ENCODE measurements around the gene DHRS4L2.

DNA sequence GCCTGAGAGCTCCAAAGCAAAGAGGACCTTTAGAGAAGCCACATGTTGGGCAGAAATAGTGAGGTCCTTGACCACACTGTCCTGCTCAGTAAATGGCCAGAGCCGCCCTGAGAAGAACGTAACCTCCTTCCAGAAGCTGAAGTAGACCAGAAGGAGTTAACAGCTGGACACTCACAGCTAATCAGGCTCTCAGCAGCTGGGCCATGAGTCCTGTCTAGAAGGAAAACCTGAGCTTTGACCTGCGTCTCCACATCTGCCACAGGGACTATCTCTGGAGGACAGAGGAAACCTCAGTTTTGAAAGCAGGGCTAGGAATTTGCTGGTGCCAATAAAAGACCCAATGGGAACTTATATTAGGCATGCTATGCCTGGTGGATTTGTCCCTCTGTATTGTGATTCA is 47.5 kb upstream of the DHRS4L2 start:
- TF ChIP-seq, protein P1, sequence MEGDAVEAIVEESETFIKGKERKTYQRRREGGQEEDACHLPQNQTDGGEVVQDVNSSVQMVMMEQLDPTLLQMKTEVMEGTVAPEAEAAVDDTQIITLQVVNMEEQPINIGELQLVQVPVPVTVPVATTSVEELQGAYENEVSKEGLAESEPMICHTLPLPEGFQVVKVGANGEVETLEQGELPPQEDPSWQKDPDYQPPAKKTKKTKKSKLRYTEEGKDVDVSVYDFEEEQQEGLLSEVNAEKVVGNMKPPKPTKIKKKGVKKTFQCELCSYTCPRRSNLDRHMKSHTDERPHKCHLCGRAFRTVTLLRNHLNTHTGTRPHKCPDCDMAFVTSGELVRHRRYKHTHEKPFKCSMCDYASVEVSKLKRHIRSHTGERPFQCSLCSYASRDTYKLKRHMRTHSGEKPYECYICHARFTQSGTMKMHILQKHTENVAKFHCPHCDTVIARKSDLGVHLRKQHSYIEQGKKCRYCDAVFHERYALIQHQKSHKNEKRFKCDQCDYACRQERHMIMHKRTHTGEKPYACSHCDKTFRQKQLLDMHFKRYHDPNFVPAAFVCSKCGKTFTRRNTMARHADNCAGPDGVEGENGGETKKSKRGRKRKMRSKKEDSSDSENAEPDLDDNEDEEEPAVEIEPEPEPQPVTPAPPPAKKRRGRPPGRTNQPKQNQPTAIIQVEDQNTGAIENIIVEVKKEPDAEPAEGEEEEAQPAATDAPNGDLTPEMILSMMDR (IDR thresholded peaks at IDR 0.05; ENCODE audit: insufficient read depth, low read length), result no peak
- TF ChIP-seq GABPA (IDR thresholded peaks at IDR 0.05; ENCODE audit: low read depth) (no peak), POLR2AphosphoS5 (IDR thresholded peaks at IDR 0.05; ENCODE audit: low read depth) (no peak), SPI1 (IDR thresholded peaks at IDR 0.05; ENCODE audit: borderline replicate concordance, low read depth) (no peak)
- TF ChIP-seq, protein P2, sequence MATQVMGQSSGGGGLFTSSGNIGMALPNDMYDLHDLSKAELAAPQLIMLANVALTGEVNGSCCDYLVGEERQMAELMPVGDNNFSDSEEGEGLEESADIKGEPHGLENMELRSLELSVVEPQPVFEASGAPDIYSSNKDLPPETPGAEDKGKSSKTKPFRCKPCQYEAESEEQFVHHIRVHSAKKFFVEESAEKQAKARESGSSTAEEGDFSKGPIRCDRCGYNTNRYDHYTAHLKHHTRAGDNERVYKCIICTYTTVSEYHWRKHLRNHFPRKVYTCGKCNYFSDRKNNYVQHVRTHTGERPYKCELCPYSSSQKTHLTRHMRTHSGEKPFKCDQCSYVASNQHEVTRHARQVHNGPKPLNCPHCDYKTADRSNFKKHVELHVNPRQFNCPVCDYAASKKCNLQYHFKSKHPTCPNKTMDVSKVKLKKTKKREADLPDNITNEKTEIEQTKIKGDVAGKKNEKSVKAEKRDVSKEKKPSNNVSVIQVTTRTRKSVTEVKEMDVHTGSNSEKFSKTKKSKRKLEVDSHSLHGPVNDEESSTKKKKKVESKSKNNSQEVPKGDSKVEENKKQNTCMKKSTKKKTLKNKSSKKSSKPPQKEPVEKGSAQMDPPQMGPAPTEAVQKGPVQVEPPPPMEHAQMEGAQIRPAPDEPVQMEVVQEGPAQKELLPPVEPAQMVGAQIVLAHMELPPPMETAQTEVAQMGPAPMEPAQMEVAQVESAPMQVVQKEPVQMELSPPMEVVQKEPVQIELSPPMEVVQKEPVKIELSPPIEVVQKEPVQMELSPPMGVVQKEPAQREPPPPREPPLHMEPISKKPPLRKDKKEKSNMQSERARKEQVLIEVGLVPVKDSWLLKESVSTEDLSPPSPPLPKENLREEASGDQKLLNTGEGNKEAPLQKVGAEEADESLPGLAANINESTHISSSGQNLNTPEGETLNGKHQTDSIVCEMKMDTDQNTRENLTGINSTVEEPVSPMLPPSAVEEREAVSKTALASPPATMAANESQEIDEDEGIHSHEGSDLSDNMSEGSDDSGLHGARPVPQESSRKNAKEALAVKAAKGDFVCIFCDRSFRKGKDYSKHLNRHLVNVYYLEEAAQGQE (IDR thresholded peaks at IDR 0.05; ENCODE audit: insufficient replicate concordance, low read depth), result no peak
